Measurements from ENCODE around the gene LILRA6. TPM values are rescaled to one million over a fixed set of nuclear protein-coding genes. Genes with fewer than 3 reads are reported as not detected.
"Not testable (repeated sequence)": the region's sequence is repeated elsewhere in the genome, so short reads cannot be mapped to it uniquely, and the experiment has no call there.

Gene LILRA6
- total RNA-seq, 1 experiment from 2014 or later, result not detected

- H2AFZ ChIP-seq (ENCODE audit: low read depth, low read length, poor library complexity, severe bottlenecking), result no peak overlapping the region
- H3K36me3 ChIP-seq (ENCODE audit: control insufficient read depth in 1 of 2, insufficient read depth in 2 of 2, low read length in 2 of 2), result no peaks in the 10 kb centered on the region
- intact Hi-C loops (cut with micrococcal nuclease), result no loop called here
- no peaks in the 10 kb centered on the region for H3K9me2 ChIP-seq (ENCODE audit: insufficient read depth)
- CTCF ChIA-PET, result interaction anchor here (1.4 kb wide), 1 partner anchor 17 kb away, joined by 4 read pairs; no protein-coding TSS in a partner anchor
- no peak for DNase-seq (ENCODE audit: low read depth, low spot score)
- H3K9me3 ChIP-seq (ENCODE audit: control insufficient read depth in 1 of 2, insufficient read depth in 1 of 2, low read depth in 1 of 2, low read length in 2 of 2), result no peaks in the 10 kb centered on the region
- H3K27ac ChIP-seq (ENCODE audit: low read depth, low read length), result no peak overlapping the region
- peaks cover 0 to 7% of the 10 kb centered on the region in 2 experiments; a peak in 1 of 4 replicates for H3K4me1 ChIP-seq (ENCODE audit: control insufficient read depth in 1 of 2, insufficient read depth in 2 of 2, low read length in 2 of 2)
- H4K20me1 ChIP-seq (ENCODE audit: insufficient read depth), result no peaks in the 10 kb centered on the region
- H3K79me2 ChIP-seq (ENCODE audit: insufficient read depth, low read length), result no peaks in the 10 kb centered on the region
- no TSS peak for BruUV-seq (replicated peaks)
- TF ChIP-seq SRF (IDR thresholded peaks at IDR 0.05; ENCODE audit: low read depth), result no peak
- TF ChIP-seq TCF7L2 (IDR thresholded peaks at IDR 0.05; ENCODE audit: borderline replicate concordance, extremely low read depth, insufficient read depth, insufficient read length), result no peak
- no peak for TF ChIP-seq POLR2A (IDR thresholded peaks at IDR 0.05; ENCODE audit: borderline replicate concordance, extremely low read depth, insufficient read depth, insufficient read length)
- no peak for TF ChIP-seq RAD21 (IDR thresholded peaks at IDR 0.05; ENCODE audit: low read depth)
- TF ChIP-seq FOSL1 (IDR thresholded peaks at IDR 0.05; ENCODE audit: low read depth), result no peak
- no peak for TF ChIP-seq POLR2AphosphoS5 (IDR thresholded peaks at IDR 0.05; ENCODE audit: low read depth, low read length)
- no peak for TF ChIP-seq SP1 (IDR thresholded peaks at IDR 0.05; ENCODE audit: low read depth)
- no peak for TF ChIP-seq EGR1 (IDR thresholded peaks at IDR 0.05; ENCODE audit: low read depth)
- no peak for TF ChIP-seq CTCF (IDR thresholded peaks at IDR 0.05 in 2 of 3, conservative IDR thresholded peaks at IDR 0.05 in 1 of 3; ENCODE audit: borderline replicate concordance in 1 of 3, insufficient read depth in 1 of 3, low read depth in 2 of 3, low read length in 2 of 3)
- TF ChIP-seq ATF3 (IDR thresholded peaks at IDR 0.05), result no peak
- TF ChIP-seq YY1 (IDR thresholded peaks at IDR 0.05; ENCODE audit: extremely low read depth, insufficient replicate concordance, low read depth, low read length), result no peak
- TF ChIP-seq CEBPB (IDR thresholded peaks at IDR 0.05; ENCODE audit: low read depth), result no peak
- TF ChIP-seq JUND (IDR thresholded peaks at IDR 0.05), result no peak
- no peak for ATAC-seq
- peaks cover 31% of the 10 kb centered on the region; the same call in 1 of the 2 replicates for H3K27me3 ChIP-seq (ENCODE audit: insufficient read depth, low read length)
- H3K4me3 ChIP-seq (replicated peaks in 1 of 2; ENCODE audit: low read depth in 1 of 2, low read length in 2 of 2), result no peak overlapping the region
- no peak overlapping the region for H3K4me2 ChIP-seq (ENCODE audit: low read length)
- H3K9ac ChIP-seq (ENCODE audit: low read length), result no peak overlapping the region
- RAD21 ChIA-PET (ENCODE audit: low non-redundant PET in 1 of 2, low total read pairs in 2 of 2, uncharacterized antibody in 2 of 2, unreplicated experiment in 2 of 2), result no interaction called here
- POLR2A ChIA-PET, result no interaction called here
Measured at GRCh38 chr19:54282686-54283470, 40.3 kb upstream of the LILRA6 start.

GRCh38 chr19:54281729-54282075 is 39.1 kb upstream of the LILRA6 start:
- H3K27ac ChIP-seq (ENCODE audit: low read depth, low read length); H3K9ac ChIP-seq (ENCODE audit: low read length); BruUV-seq (replicated peaks); intact Hi-C loops (cut with micrococcal nuclease); CTCF ChIA-PET; H3K4me1 ChIP-seq (ENCODE audit: control insufficient read depth in 1 of 2, insufficient read depth in 2 of 2, low read length in 2 of 2); ATAC-seq; H2AFZ ChIP-seq (ENCODE audit: low read depth, low read length, poor library complexity, severe bottlenecking); H3K4me2 ChIP-seq (ENCODE audit: low read length); H3K36me3 ChIP-seq (ENCODE audit: control insufficient read depth in 1 of 2, insufficient read depth in 2 of 2, low read length in 2 of 2); POLR2A ChIA-PET; RAD21 ChIA-PET (ENCODE audit: low non-redundant PET in 1 of 2, low total read pairs in 2 of 2, uncharacterized antibody in 2 of 2, unreplicated experiment in 2 of 2); DNase-seq (ENCODE audit: low read depth, low spot score); H3K79me2 ChIP-seq (ENCODE audit: insufficient read depth, low read length); H4K20me1 ChIP-seq (ENCODE audit: insufficient read depth); H3K9me2 ChIP-seq (ENCODE audit: insufficient read depth); H3K4me3 ChIP-seq (replicated peaks in 1 of 2; ENCODE audit: low read depth in 1 of 2, low read length in 2 of 2); H3K9me3 ChIP-seq (ENCODE audit: control insufficient read depth in 1 of 2, insufficient read depth in 1 of 2, low read depth in 1 of 2, low read length in 2 of 2): not testable (repeated sequence)
- peaks cover 31% of the 10 kb centered on the region; the same call in 1 of the 2 replicates for H3K27me3 ChIP-seq (ENCODE audit: insufficient read depth, low read length)

All from HCT116 (cell line).